ENCODE results near the gene RNPC3.
A peak's percentile ranks its signal among the peaks of the same experiment; 100 is the strongest.

DNA sequence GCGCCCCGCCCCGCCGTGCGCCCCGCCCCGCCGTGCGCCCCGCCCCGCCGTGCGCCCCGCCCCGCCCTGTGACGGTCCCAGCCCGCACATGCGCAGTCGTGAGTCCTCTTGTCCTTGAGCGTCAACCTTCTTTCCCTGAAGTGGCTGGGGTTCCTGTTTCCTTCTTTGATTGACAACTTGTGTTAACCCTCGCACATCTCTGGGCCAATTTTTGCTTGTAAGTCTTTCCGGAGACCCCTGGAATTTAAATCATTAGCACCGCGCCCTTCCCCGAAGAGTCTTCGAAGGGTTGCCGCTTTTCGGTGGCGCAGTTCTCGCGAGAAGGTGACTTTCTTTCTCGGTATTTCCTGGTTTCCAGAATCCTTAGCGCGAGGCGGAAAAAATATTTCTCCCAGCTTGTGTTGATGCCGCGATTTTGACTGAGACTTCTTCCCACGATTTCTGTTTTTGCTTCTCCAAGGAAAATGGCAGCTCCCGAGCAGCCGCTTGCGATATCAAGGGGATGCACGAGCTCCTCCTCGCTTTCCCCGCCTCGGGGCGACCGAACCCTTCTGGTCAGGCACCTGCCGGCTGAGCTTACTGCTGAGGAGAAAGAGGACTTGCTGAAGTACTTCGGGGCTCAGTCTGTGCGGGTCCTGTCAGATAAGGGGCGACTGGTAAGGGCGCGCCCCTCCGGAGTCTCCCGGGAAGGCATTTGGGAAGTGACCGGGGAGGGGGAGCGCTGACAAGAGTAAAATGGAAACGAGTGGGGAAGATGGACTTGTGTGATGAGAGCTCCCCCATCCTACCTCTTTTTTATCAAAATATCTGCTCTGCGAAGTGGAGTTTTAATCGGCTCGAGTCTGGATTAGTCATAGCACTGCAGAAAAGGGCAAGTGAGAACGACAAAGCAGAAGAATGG lies at the start of gene RNPC3:
- TF ChIP-seq RORB (CRISPR knock-in tag; IDR thresholded peaks at IDR 0.05) (no peak), CTCF (IDR thresholded peaks at IDR 0.05) (no peak), ETV6 (CRISPR knock-in tag; IDR thresholded peaks at IDR 0.05) (0 out of 2 replicates have a peak, but pooled peaks have one; percentile 54)
- TF ChIP-seq, protein P1, sequence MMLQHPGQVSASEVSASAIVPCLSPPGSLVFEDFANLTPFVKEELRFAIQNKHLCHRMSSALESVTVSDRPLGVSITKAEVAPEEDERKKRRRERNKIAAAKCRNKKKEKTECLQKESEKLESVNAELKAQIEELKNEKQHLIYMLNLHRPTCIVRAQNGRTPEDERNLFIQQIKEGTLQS (CRISPR knock-in tag; conservative IDR thresholded peaks at IDR 0.05) = no peak
